Astrocyte (in vitro differentiated cells and primary cell): ENCODE data around the gene IDI2.

Source experiments
- EZH2 ChIP-seq: IDR thresholded peaks from 2 replicates; pipeline ENCODE4 v1.6.1; 2012; ENCODE audit warnings: mild to moderate bottlenecking, low read length, inconsistent platforms; ENCODE audit not compliant: insufficient read depth
- TF ChIP-seq, protein P1 (sequence below): IDR thresholded peaks from 2 replicates; pipeline ENCODE4 v1.5.1; 2011; ENCODE audit warnings: low read depth, mild to moderate bottlenecking, inconsistent platforms, low read length, moderate library complexity; ENCODE audit not compliant: insufficient read depth

DNA sequence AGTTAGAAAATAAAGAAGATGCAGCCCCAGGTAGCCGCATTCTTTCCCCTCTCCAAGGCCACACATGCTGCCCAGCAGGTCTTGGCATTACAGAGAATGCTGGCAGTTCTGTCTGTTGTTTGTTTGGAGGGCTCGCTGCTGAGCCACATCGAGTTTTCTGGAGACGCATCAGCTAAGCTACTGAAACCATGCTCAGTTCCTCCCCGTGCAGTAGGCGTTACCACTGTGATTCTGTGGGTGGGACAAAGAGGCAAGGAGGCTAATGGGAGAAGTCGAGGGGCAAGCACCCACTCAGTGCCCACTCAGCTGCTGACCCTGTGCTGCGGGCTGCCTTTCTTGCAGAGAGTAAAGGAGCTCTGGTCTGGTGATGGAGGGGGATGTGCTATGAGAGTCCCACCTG is 52.9 kb downstream of the IDI2 start:
- TF ChIP-seq, protein P1, sequence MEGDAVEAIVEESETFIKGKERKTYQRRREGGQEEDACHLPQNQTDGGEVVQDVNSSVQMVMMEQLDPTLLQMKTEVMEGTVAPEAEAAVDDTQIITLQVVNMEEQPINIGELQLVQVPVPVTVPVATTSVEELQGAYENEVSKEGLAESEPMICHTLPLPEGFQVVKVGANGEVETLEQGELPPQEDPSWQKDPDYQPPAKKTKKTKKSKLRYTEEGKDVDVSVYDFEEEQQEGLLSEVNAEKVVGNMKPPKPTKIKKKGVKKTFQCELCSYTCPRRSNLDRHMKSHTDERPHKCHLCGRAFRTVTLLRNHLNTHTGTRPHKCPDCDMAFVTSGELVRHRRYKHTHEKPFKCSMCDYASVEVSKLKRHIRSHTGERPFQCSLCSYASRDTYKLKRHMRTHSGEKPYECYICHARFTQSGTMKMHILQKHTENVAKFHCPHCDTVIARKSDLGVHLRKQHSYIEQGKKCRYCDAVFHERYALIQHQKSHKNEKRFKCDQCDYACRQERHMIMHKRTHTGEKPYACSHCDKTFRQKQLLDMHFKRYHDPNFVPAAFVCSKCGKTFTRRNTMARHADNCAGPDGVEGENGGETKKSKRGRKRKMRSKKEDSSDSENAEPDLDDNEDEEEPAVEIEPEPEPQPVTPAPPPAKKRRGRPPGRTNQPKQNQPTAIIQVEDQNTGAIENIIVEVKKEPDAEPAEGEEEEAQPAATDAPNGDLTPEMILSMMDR = no peak
- no peak for TF ChIP-seq EZH2
